Natural killer cell (primary cell): ENCODE results near the gene SLC25A43. TPM values are rescaled to one million over a fixed set of nuclear protein-coding genes. Genes with fewer than 3 reads are reported as not detected.

Source experiments
- ATAC-seq, 3 donors: fragments of 150-1000 bp in 2 of 3; fragments of 200-7000 bp in 1 of 3; cut with Tn5 transposase; 1 replicate in 1 of 3; 2 replicates in 2 of 3; pipeline ENCODE4 v1.10.0; 2021; ENCODE audit warnings: mild to moderate bottlenecking in 2 of 3, moderate library complexity in 2 of 3
- DNase-seq, 2 donors: peaks; one replicate each; pipeline versions ENCODE4 v3.0.0 to v3.0.0-alpha.2; 2013 to 2021; ENCODE audit warnings: mixed read lengths in 1 of 2
- H3K27ac ChIP-seq: one replicate; pipeline ENCODE4 v1.5.1; 2013; ENCODE audit warnings: mild to moderate bottlenecking, low read length
- H3K27me3 ChIP-seq: one replicate; pipeline ENCODE4 v1.6.1; 2013; ENCODE audit warnings: low read length; ENCODE audit not compliant: control insufficient read depth, insufficient read depth
- H3K36me3 ChIP-seq: one replicate; pipeline ENCODE4 v1.6.1; 2013; ENCODE audit warnings: low read length; ENCODE audit not compliant: control insufficient read depth, insufficient read depth
- H3K4me1 ChIP-seq: one replicate; pipeline ENCODE4 v1.6.1; 2013; ENCODE audit warnings: low read length; ENCODE audit not compliant: control insufficient read depth, insufficient read depth
- H3K4me3 ChIP-seq: one replicate; pipeline ENCODE4 v1.5.1; 2013; ENCODE audit warnings: low read length
- H3K9me3 ChIP-seq: one replicate; pipeline ENCODE4 v1.6.1; 2013; ENCODE audit warnings: low read length; ENCODE audit not compliant: control insufficient read depth, insufficient read depth
- H3K27ac Mint-ChIP-seq, 2 donors: one replicate each; pipeline ENCODE4 v1.8.0; 2022; ENCODE audit warnings: mild to moderate bottlenecking in 2 of 2, mixed read lengths in 2 of 2, moderate library complexity in 1 of 2
- H3K27me3 Mint-ChIP-seq, 2 donors: one replicate each; pipeline ENCODE4 v1.8.0; 2022; ENCODE audit warnings: low read depth in 2 of 2, mixed read lengths in 2 of 2
- H3K36me3 Mint-ChIP-seq: one replicate; pipeline ENCODE4 v1.8.0; 2022; ENCODE audit warnings: mixed read lengths
- H3K4me1 Mint-ChIP-seq, 2 donors: one replicate each; pipeline ENCODE4 v1.8.0; 2022; ENCODE audit warnings: mixed read lengths in 2 of 2
- H3K4me3 Mint-ChIP-seq: one replicate; pipeline ENCODE4 v1.8.0; 2022; ENCODE audit warnings: mild to moderate bottlenecking, moderate library complexity, mixed read lengths
- H3K9me3 Mint-ChIP-seq, 2 donors: one replicate each; pipeline ENCODE4 v1.8.0; 2022; ENCODE audit warnings: mixed read lengths in 2 of 2
- WGBS: methylation state at CpG from one replicate; pipeline ENCODE4 v1.1.7; 2013; ENCODE audit warnings: missing lambda C conversion rate; ENCODE audit not compliant: insufficient coverage; 5-methylcytosine and 5-hydroxymethylcytosine counted together
- intact Hi-C: fragments of 100-400 bp; cut with micrococcal nuclease; formaldehyde crosslinking; loops from one replicate; pipeline ENCODE4 v1.14.2; 2022
- total RNA-seq, 4 donors: library from RNA; stranded (reverse); fragments of 120-200 nt in 1 of 4; gene quantifications; one replicate each; pipeline versions ENCODE4 v1.2.3 to v1.2.4, GENCODE V29; 2013 to 2022
- TF ChIP-seq, protein P1 (sequence below): fragments of 200-600 bp; IDR thresholded peaks from one replicate; pipeline ENCODE4 v1.8.0; 2022; ENCODE audit warnings: antibody characterized with exemption

The SLC25A43 gene
- total RNA-seq, 3 donors from 2014 or later (not counting 1 experiment from before 2014, with no cell fraction given) = 5.4 to 7.3 (median 6.4) TPM

DNA sequence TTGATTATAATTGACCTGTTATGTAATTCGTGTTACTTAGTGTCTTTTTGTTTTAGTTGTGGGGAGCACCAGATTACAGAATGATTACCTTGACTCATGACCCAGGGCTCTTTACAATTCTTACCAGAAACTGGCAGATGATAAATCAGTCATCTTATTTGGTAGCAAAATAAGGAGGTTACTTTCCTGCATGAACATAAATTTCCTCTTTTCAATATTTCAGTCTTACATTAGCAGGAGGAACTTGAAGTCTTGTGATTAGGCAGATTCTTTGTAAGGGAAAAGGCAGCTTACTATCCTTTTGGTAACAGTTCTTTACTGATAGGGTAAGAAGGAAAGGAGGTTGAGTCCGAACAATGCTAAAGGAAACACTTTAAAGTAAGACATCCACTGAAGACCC, 43.1 kb downstream of the SLC25A43 start:
- Histone ChIP-seq H3K9me3 (no peaks in the 10 kb centered on the region), H3K4me3 (no peak overlapping the region), H3K4me1 (no peaks in the 10 kb centered on the region), H3K27ac (no peak overlapping the region), H3K27me3 (no peaks in the 10 kb centered on the region), H3K36me3 (no peaks in the 10 kb centered on the region)
- H3K36me3 Mint-ChIP-seq = no peaks in the 10 kb centered on the region
- WGBS = no CpG with 5 or more reads among the region's 2 CpGs
- H3K27ac Mint-ChIP-seq = no peak overlapping the region
- H3K4me1 Mint-ChIP-seq = no peaks in the 10 kb centered on the region
- ATAC-seq (no peak), DNase-seq (no peak)
- no peak overlapping the region for H3K4me3 Mint-ChIP-seq
- no peaks in the 10 kb centered on the region for H3K27me3 Mint-ChIP-seq
- TF ChIP-seq, protein P1, sequence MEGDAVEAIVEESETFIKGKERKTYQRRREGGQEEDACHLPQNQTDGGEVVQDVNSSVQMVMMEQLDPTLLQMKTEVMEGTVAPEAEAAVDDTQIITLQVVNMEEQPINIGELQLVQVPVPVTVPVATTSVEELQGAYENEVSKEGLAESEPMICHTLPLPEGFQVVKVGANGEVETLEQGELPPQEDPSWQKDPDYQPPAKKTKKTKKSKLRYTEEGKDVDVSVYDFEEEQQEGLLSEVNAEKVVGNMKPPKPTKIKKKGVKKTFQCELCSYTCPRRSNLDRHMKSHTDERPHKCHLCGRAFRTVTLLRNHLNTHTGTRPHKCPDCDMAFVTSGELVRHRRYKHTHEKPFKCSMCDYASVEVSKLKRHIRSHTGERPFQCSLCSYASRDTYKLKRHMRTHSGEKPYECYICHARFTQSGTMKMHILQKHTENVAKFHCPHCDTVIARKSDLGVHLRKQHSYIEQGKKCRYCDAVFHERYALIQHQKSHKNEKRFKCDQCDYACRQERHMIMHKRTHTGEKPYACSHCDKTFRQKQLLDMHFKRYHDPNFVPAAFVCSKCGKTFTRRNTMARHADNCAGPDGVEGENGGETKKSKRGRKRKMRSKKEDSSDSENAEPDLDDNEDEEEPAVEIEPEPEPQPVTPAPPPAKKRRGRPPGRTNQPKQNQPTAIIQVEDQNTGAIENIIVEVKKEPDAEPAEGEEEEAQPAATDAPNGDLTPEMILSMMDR = no peak
- intact Hi-C loops = no loop called here
- H3K9me3 Mint-ChIP-seq = no peaks in the 10 kb centered on the region

DNA sequence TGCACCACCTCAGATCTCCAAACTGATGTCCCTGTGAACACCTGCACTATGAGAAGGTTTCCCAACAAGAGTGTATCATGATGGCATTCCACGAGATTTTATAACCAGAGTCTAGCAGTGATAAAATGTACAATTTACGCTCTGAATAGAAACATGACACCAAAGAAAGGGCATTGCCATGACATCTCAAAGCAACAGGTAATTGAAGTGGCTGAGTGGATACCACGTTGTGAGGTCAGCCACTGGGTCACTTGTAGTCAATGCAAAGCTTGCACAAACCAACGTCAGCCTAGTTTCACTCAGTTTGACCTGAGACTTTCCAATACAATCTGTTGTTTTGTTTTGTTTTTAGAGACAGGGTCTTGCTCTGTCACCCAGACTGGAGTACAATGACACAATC, 54.1 kb downstream of the SLC25A43 start:
- intact Hi-C loops = no loop called here
- no peak for DNase-seq
- ATAC-seq = no peak
- WGBS = 95% methylated on average over 4 of the region's 4 CpGs
- no peaks in the 10 kb centered on the region for H3K27me3 Mint-ChIP-seq
- H3K4me1 Mint-ChIP-seq = peaks cover 0 to 2% of the 10 kb centered on the region in 2 donors
- Histone ChIP-seq H3K27ac (no peak overlapping the region), H3K4me3 (no peak overlapping the region), H3K4me1 (no peaks in the 10 kb centered on the region), H3K27me3 (no peaks in the 10 kb centered on the region), H3K36me3 (no peaks in the 10 kb centered on the region), H3K9me3 (no peaks in the 10 kb centered on the region)
- no peaks in the 10 kb centered on the region for H3K9me3 Mint-ChIP-seq
- TF ChIP-seq, protein P1 = no peak
- no peaks in the 10 kb centered on the region for H3K36me3 Mint-ChIP-seq
- no peak overlapping the region for H3K27ac Mint-ChIP-seq
- H3K4me3 Mint-ChIP-seq = no peak overlapping the region

DNA sequence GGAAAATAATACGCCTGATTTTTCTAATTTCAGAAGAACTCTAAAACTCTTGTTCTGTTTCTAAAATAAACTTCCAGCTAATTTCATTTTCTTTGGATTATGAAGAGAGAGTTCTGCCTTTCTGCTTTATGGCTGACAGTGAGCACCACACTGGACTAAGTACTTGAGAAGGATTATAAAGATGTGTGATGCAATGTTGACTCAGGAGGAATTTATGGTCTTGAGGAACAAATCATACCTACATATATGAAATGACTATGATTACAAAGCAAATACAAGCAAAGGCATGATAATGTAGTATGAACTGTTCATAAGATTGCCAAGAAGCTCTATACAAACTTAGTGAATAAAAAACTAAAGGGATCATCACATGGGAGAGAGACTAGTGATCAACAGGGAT, 56.1 kb downstream of the SLC25A43 start:
- no peak overlapping the region for H3K27ac Mint-ChIP-seq
- no peaks in the 10 kb centered on the region for H3K9me3 Mint-ChIP-seq
- no peak overlapping the region for H3K4me3 ChIP-seq
- no peaks in the 10 kb centered on the region for H3K9me3 ChIP-seq
- no peak overlapping the region for H3K27ac ChIP-seq
- no peaks in the 10 kb centered on the region for H3K27me3 ChIP-seq
- ATAC-seq (no peak), DNase-seq (no peak)
- H3K4me1 Mint-ChIP-seq = no peaks in the 10 kb centered on the region
- H3K36me3 Mint-ChIP-seq = no peaks in the 10 kb centered on the region
- WGBS = no CpG with 5 or more reads among the region's 1 CpG
- TF ChIP-seq, protein P1 = no peak
- no peaks in the 10 kb centered on the region for H3K36me3 ChIP-seq
- intact Hi-C loops = no loop called here
- no peaks in the 10 kb centered on the region for H3K27me3 Mint-ChIP-seq
- no peaks in the 10 kb centered on the region for H3K4me1 ChIP-seq
- H3K4me3 Mint-ChIP-seq = no peak overlapping the region

DNA sequence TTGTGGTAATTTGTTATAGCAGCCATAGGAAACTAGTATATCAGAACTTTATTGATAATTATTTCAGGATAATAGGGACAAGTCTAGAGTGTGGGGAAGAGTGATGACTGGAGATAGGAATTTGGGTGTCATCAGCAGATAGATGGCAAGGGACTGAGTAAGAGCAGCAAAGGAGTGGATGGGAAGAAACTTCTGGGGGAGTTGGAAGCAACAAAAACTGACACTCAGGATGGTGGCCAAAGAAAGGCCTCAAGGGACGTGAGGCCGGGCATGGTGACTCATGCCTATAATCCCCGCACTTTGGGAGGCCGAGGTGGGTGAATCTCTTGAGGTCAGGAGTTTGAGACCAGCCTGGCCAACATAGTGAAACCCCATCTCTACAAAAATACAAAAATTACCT, 60.0 kb downstream of the SLC25A43 start:
- intact Hi-C loops = no loop called here
- Mint-ChIP-seq H3K4me1 (no peaks in the 10 kb centered on the region), H3K4me3 (no peak overlapping the region), H3K27ac (no peak overlapping the region), H3K9me3 (no peaks in the 10 kb centered on the region), H3K36me3 (no peaks in the 10 kb centered on the region), H3K27me3 (no peaks in the 10 kb centered on the region)
- Histone ChIP-seq H3K27me3 (no peaks in the 10 kb centered on the region), H3K36me3 (no peaks in the 10 kb centered on the region), H3K4me1 (no peaks in the 10 kb centered on the region), H3K9me3 (no peaks in the 10 kb centered on the region), H3K27ac (no peak overlapping the region), H3K4me3 (no peak overlapping the region)
- DNase-seq (no peak), ATAC-seq (no peak)
- no CpG with 5 or more reads among the region's 4 CpGs for WGBS
- TF ChIP-seq, protein P1 = no peak
